Transverse colon (tissue), 4 donors: ENCODE results near the gene KIAA0232.

Source experiments
- EP300 ChIP-seq: sonication (generic); formaldehyde crosslinking; IDR thresholded peaks from one replicate; pipeline ENCODE4 v1.6.1; 2017; ENCODE audit warnings: antibody characterized with exemption, low read depth
- POLR2A ChIP-seq: fragments of 450-650 bp; IDR thresholded peaks from one replicate; pipeline ENCODE4 v1.6.1; 2016; ENCODE audit warnings: antibody characterized with exemption, mild to moderate bottlenecking, moderate library complexity
- POLR2AphosphoS5 ChIP-seq, 3 donors: sonication (generic); formaldehyde crosslinking; IDR thresholded peaks; one replicate each; pipeline ENCODE4 v1.6.1; 2016; ENCODE audit warnings: antibody characterized with exemption in 3 of 3
- TF ChIP-seq, protein P1 (sequence below), 5 experiments: fragments of 200-600 bp in 3 of 5; fragments of 450-650 bp in 2 of 5; sonication (generic) in 3 of 5; IDR thresholded peaks; 1 replicate in 2 of 5; 2 replicates in 3 of 5; pipeline ENCODE4 v1.5.1; 2016 to 2017; ENCODE audit warnings: antibody characterized with exemption in 5 of 5, inconsistent platforms in 3 of 5, mild to moderate bottlenecking in 2 of 5, moderate library complexity in 1 of 5

DNA sequence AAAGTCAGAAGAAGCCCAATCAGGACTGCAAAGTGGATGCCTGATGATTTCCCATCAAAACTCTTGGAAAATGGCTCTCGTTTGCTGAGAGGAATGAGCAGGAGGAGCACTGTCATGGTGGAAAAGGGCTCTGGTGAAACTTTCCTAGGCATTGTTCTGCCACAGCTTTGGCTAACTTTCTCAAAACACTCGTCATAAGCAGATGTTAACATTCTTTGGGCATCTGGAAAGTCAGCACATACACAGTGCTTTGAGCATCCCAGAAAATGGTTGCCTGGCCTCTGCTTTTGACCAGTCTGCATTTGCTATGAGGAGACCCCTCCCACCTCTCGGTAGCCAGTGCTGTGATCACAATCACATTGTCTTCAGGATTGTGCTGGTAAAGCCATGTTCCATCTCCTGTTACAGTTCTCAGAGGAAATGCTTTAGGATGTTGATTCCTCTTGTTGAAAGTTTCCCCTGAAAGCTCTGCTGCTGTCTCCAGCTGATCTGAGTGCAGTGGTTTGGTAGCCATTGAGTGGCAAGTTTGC is 101.9 kb downstream of the KIAA0232 start:
- TF ChIP-seq POLR2A (no peak), EP300 (no peak), POLR2AphosphoS5 (IDR thresholded peaks at IDR 0.05) (no peak)
- TF ChIP-seq, protein P1, sequence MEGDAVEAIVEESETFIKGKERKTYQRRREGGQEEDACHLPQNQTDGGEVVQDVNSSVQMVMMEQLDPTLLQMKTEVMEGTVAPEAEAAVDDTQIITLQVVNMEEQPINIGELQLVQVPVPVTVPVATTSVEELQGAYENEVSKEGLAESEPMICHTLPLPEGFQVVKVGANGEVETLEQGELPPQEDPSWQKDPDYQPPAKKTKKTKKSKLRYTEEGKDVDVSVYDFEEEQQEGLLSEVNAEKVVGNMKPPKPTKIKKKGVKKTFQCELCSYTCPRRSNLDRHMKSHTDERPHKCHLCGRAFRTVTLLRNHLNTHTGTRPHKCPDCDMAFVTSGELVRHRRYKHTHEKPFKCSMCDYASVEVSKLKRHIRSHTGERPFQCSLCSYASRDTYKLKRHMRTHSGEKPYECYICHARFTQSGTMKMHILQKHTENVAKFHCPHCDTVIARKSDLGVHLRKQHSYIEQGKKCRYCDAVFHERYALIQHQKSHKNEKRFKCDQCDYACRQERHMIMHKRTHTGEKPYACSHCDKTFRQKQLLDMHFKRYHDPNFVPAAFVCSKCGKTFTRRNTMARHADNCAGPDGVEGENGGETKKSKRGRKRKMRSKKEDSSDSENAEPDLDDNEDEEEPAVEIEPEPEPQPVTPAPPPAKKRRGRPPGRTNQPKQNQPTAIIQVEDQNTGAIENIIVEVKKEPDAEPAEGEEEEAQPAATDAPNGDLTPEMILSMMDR (IDR thresholded peaks at IDR 0.05) = no peak
